Duodenal mucosa (tissue), 2 donors: ENCODE data around the gene MXD3.
"Not testable (repeated sequence)": the region's sequence is repeated elsewhere in the genome, so short reads cannot be mapped to it uniquely, and the experiment has no call there.

Source experiments
- H3K27ac ChIP-seq: one replicate; pipeline ENCODE4 v1.7.0; 2013; ENCODE audit warnings: low read depth, low read length
- H3K27me3 ChIP-seq, 2 donors: one replicate each; pipeline ENCODE4 v1.7.0; 2013; ENCODE audit warnings: low read length in 2 of 2, control low read depth in 1 of 2; ENCODE audit not compliant: insufficient read depth in 2 of 2, control insufficient read depth in 1 of 2
- H3K36me3 ChIP-seq, 2 donors: one replicate each; pipeline ENCODE4 v1.7.0; 2013; ENCODE audit warnings: low read length in 2 of 2, control low read depth in 1 of 2; ENCODE audit not compliant: insufficient read depth in 2 of 2, control insufficient read depth in 1 of 2
- H3K4me1 ChIP-seq, 2 donors: one replicate each; pipeline ENCODE4 v1.7.0; 2013; ENCODE audit warnings: low read length in 2 of 2, control low read depth in 1 of 2; ENCODE audit not compliant: insufficient read depth in 2 of 2, control insufficient read depth in 1 of 2
- H3K4me3 ChIP-seq, 2 donors: one replicate each; pipeline ENCODE4 v1.7.0; 2013; ENCODE audit warnings: low read length in 2 of 2, low read depth in 1 of 2
- H3K9ac ChIP-seq, 2 donors: one replicate each; pipeline ENCODE4 v1.7.0; 2013; ENCODE audit warnings: low read length in 2 of 2, low read depth in 1 of 2
- H3K9me3 ChIP-seq, 2 donors: one replicate each; pipeline ENCODE4 v1.7.0; 2013; ENCODE audit warnings: low read length in 2 of 2, control low read depth in 1 of 2; ENCODE audit not compliant: control insufficient read depth in 1 of 2

The MXD3 gene

DNA sequence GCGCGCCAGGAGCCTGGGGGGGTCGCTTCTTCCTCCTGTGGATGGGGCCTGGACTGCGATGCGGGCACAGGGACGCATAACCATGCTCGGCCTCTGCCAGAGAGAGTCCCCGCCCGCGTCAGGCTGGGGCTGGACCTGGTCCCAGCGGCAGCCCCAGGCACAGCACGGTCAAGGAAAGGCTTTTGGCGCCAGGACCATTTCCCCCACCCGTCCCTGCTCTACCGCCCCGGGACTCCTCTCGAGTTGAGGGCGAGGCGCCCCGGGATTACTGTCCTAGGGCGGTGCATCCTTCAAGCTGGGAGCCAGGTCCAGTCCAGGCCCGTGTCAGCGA, 341 bp downstream of the MXD3 start:
- Histone ChIP-seq H3K27me3 (no peaks in the 10 kb centered on the region), H3K27ac (no peak overlapping the region), H3K9me3 (no peaks in the 10 kb centered on the region), H3K4me3 (peak overlapping the region; percentile 71 to 74), H3K9ac (peak overlapping the region; percentile 26 to 64), H3K36me3 (peaks cover 10 to 14% of the 10 kb centered on the region in 2 donors), H3K4me1 (peaks cover 27 to 31% of the 10 kb centered on the region in 2 donors)

DNA sequence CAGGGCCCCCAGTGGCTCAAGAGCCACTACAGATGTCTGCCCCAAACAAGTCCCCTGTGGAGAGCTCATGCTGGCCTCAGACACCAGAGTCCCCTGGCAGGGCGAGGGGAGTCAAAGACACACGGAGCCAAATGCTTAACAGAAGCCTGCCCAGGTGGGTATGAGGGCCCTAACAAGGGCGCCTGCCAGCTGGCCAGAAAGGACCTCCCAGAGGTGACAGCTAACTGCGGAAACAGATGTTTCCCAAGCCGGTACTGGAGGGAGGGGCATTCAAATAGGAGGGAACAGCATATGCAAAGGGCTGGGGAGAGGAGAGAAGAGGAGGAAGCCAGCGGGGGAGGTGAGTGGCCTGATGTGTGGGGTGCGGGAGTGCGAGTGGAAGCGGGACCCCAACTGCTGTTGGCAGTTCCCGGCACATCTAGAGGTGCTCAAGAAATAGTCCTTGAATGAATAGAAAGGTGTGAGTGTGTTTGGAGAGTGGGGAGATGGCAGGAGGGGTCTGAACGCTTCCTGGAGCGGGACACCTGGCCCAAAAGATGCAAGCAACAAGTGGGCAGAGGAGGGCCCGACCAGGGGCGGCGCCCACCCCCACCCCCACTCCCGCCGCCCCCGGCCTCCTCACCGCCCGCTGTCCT, 824 bp downstream of the MXD3 start:
- H3K36me3 ChIP-seq, result peaks cover 12 to 19% of the 10 kb centered on the region in 2 donors
- H3K4me3 ChIP-seq, result peak overlapping the region; percentile 71 to 74
- no peaks in the 10 kb centered on the region for H3K9me3 ChIP-seq
- peak overlapping the region in 1 of 2 donors; percentile 32 for H3K9ac ChIP-seq
- no peak overlapping the region for H3K27ac ChIP-seq
- H3K27me3 ChIP-seq, result no peaks in the 10 kb centered on the region
- H3K4me1 ChIP-seq, result peaks cover 29 to 36% of the 10 kb centered on the region in 2 donors

DNA sequence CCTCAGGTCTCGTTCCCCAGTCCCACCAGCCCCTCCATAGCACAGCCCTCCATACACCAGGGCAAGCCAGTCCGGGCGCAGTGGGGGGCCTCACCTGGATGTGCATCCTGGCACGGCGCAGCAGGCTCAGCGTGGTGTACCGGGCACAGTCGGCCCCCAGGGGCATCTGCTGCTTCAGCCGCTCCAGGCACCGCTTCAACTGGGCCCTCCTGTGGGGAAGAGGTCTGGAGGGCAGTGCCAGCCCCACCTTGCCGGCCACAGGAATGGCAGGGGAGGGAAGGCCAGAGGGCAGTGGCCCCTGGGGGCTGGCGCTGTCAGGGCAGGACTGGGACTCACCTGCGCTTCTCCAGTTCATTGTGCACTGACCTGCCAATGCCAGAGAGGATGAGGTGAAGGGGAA, 1.4 kb downstream of the MXD3 start:
- Histone ChIP-seq H3K4me1 (peaks cover 34 to 41% of the 10 kb centered on the region in 2 donors), H3K27ac (no peak overlapping the region), H3K9me3 (no peaks in the 10 kb centered on the region), H3K27me3 (no peaks in the 10 kb centered on the region), H3K4me3 (peak overlapping the region; percentile 71 to 74), H3K36me3 (peaks cover 12 to 24% of the 10 kb centered on the region in 2 donors), H3K9ac (no peak overlapping the region)

DNA sequence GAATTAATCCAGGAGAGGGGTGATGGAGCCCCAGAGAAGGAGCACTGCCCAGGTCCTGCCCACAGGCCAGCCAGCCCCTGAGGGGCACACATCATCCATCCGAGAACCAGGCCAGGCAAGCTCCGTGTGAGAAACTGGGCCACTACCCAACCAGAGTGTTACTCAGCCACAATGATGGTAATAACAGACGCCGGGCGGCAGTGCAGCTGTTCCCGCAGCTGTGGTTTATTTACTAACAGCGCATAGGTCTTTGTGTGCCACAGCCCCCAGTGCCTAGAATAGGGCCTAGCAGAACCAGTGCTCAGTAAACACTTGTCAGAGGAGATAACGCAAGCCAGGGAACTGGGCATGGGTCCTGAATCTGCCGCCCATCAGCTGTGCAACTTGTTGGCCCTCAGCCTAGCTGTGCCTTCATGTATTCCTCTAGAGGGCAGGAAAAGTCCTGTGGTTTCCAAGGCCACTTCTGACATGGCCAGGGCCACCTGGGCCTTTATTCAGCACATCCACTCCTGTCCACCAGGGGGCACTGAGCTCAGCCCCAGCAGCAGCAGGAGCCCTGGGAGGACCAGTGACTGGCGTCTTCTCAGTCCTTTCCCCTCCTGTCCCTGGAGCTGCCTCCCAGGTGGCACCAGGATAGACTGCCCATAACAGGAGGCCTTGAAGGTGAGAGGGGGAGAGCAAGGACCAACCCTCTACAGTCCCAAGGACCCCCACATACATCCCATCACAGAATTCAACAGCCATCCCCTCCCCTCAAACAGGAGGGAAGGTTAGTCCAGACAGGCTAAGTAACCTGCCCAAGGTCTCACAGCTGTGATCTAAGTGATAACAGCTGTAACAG, 2.1 kb downstream of the MXD3 start:
- H3K4me3 ChIP-seq, result peak overlapping the region in 1 of 2 donors; percentile 8
- H3K36me3 ChIP-seq, result peaks cover 12 to 30% of the 10 kb centered on the region in 2 donors
- H3K27ac ChIP-seq, result no peak overlapping the region
- H3K9me3 ChIP-seq, result no peaks in the 10 kb centered on the region
- H3K9ac ChIP-seq, result no peak overlapping the region
- no peaks in the 10 kb centered on the region for H3K27me3 ChIP-seq
- H3K4me1 ChIP-seq, result peaks cover 41 to 48% of the 10 kb centered on the region in 2 donors

DNA sequence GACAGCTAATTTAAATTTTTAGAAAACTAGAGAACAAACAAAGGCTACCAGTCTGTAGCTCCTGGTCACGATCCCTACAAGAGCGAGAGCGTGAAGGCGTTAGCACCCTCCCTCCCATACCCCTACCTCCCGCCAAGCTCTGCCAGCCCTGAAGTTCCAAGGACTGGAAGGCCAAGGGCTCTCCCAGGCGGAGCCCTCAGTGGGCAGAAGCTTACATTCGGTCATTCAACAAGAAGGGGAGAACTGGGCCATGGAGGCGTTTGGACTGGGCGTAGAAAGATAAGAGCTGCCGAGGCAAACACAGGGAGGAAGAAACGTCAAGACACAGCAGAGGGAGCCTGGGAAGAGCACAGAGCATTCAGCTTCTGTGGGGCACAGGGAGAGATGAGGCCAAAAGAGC, 3.0 kb downstream of the MXD3 start:
- Histone ChIP-seq H3K27me3 (no peaks in the 10 kb centered on the region), H3K27ac (no peak overlapping the region), H3K9me3 (no peaks in the 10 kb centered on the region), H3K9ac (no peak overlapping the region), H3K4me1 (peaks cover 41 to 54% of the 10 kb centered on the region in 2 donors), H3K36me3 (peaks cover 12 to 30% of the 10 kb centered on the region in 2 donors), H3K4me3 (no peak overlapping the region)

DNA sequence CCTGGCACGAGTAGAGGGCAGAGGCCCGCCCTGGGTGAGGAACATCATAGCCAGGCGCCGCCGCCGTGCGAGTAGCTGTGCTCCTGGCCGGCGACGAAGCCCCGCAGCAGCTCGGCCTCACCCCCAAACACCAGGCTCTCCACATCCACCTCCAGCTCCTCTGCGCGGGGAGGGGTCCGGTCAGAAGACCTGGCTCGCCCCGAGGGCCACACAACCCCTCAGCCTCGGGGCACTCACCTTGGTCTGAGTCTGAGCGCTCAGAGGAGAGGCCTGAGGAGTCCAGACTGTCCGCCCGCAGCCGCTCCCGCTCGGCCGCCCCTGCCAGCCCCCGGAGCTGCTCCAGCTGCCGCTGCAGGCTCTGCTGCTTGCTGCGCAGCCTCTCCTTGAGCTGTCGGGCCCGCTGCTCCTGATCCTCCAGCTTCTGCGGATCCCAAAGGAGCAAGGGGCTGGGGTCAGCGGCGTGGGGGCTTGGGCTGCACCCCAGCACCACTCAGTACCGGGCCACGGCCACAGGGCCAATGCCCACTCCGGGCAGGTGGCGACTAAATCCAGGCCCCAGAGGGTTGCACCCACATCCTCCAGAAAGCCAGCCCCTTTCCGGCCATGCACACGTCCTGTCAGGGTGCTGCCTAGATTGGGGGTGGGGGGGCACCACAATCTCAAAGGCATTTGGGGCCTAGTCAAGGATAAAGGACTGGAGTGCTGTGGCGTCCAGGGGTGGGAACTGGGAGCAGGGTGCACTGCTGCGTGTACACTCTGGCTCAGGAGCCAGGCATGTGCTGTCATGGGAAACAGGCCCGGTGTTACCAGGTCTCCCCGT, 3.9 kb downstream of the MXD3 start:
- Histone ChIP-seq H3K9ac (no peak overlapping the region), H3K4me1 (peaks cover 40 to 50% of the 10 kb centered on the region in 2 donors), H3K27me3 (no peaks in the 10 kb centered on the region), H3K4me3 (no peak overlapping the region), H3K27ac (no peak overlapping the region), H3K36me3 (peaks cover 12 to 30% of the 10 kb centered on the region in 2 donors), H3K9me3 (no peaks in the 10 kb centered on the region)

DNA sequence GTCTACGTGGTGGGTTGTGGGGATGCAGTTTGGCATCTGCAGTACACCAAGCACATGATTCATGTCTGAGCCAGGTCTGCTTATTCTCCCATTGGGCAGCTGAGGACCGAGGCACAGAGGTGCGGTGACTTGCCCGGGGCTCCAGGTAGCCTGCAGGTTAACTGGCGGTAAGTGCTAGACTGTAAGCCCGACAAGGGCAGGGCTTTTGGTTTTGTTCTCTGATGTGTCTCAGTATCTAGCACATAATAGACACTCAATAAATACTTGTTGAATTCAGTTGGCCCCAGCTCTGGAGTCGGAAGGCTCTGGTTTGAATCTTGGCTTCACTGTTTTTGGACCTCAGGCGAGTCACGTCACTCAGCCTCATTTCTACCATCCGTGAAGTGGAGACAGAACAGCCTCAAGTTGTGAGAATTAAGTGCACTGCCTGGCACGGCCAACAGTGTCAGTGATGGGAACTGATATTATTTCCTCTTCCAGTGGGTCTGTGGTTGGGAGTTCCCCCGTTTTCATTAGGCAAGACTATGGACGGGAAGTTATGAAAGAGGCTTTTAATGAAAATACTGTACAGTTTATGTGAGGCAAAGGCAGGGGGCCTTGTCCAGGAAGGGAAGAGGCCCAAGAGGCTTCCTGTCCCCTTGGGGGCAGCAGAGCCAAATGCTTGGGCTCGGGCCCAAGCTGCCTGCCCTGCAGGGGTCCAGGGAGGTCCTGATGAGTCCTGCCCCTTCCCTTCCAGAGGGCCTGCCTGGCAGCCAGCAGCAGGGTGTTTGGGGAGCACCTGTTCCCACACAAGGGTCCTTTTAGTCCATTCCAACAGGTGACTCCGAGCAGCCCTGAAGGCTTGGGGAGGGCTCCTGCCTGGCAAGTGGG, 4.8 kb downstream of the MXD3 start:
- Histone ChIP-seq H3K27me3 (no peaks in the 10 kb centered on the region), H3K27ac (no peak overlapping the region), H3K36me3 (peaks cover 12 to 30% of the 10 kb centered on the region in 2 donors), H3K4me3 (no peak overlapping the region), H3K9ac (no peak overlapping the region), H3K4me1 (peaks cover 43 to 53% of the 10 kb centered on the region in 2 donors), H3K9me3 (no peaks in the 10 kb centered on the region)

DNA sequence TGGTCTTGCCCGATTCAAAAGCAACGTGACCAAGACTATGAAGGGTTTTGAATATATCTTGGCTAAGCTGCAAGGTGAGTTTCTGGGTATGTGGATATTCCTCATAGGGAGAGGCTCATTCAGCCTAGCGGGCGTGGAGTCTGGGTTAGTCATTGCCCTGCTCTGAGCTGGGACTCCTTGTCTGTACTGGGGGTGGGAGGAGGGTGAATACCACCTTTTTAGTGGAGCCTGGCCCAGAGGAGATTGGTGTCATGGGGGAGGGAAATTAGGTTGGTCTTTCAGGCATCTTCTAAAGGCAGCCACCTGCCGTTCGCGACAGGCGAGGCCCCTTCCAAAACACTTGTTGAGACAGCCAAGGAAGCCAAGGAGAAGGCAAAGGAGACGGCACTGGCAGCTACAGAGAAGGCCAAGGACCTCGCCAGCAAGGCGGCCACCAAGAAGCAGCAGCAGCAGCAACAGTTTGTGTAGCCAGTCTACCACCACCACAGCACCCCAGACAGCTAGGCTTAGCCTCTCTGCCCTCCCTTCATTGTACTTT, 5.5 kb downstream of the MXD3 start:
- H3K4me1 ChIP-seq, result peaks cover 51 to 56% of the 10 kb centered on the region in 2 donors
- H3K4me3 ChIP-seq, result peak overlapping the region in 1 of 2 donors; percentile 25
- not testable (repeated sequence) for H3K9me3 ChIP-seq, H3K9ac ChIP-seq, H3K27me3 ChIP-seq, H3K27ac ChIP-seq
- H3K36me3 ChIP-seq, result peaks cover 12 to 30% of the 10 kb centered on the region in 2 donors

DNA sequence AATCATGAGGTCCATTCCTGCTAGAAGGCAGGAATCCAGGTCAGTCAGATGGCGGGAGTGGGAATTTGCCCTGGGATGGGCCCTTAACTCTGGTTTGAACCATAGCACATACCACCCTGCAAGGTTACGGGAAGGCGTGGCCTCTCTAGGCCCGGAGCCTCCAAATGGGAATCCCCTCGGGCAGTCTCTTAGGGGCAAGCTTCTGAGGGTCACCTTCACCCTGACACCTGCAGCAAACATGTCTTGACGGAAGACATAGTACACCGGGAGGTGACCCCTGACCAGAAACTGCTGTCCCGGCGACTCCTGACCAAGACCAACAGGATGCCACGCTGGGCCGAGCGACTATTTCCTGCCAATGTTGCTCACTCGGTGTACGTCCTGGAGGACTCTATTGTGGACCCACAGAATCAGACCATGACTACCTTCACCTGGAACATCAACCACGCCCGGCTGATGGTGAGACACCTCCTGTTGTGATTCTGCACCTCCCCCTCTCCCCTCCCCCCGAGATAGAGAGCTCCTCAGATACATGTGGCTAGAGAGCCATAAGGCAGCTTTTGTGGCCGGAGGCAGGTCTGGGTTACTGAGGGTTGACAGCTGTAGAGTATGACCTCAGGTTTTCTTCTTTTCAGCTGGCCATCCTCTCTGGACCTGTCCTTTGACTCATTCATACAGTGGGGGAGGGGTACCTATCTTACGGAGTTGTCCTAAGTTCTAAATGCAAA, 7.1 kb downstream of the MXD3 start:
- Histone ChIP-seq H3K4me1 (peaks cover 49 to 58% of the 10 kb centered on the region in 2 donors), H3K36me3 (peaks cover 12 to 30% of the 10 kb centered on the region in 2 donors), H3K27ac (peak overlapping the region; percentile 78)

More for the DNA sequence above, 7.1 kb downstream of the MXD3 start:
- Histone ChIP-seq H3K27me3 (no peaks in the 10 kb centered on the region), H3K9ac (peak overlapping the region; percentile 67 to 94), H3K4me3 (peak overlapping the region; percentile 85 to 93), H3K9me3 (no peaks in the 10 kb centered on the region)
